Measurements from ENCODE around the gene PTH2. TPM values are rescaled to one million over a fixed set of nuclear protein-coding genes. Genes with fewer than 3 reads are reported as not detected.
A peak's percentile ranks its signal among the peaks of the same experiment; 100 is the strongest.
"Not testable (repeated sequence)": the region's sequence is repeated elsewhere in the genome, so short reads cannot be mapped to it uniquely, and the experiment has no call there.

The PTH2 gene
- total and polyA plus RNA-seq, 10 donors: not detected

DNA sequence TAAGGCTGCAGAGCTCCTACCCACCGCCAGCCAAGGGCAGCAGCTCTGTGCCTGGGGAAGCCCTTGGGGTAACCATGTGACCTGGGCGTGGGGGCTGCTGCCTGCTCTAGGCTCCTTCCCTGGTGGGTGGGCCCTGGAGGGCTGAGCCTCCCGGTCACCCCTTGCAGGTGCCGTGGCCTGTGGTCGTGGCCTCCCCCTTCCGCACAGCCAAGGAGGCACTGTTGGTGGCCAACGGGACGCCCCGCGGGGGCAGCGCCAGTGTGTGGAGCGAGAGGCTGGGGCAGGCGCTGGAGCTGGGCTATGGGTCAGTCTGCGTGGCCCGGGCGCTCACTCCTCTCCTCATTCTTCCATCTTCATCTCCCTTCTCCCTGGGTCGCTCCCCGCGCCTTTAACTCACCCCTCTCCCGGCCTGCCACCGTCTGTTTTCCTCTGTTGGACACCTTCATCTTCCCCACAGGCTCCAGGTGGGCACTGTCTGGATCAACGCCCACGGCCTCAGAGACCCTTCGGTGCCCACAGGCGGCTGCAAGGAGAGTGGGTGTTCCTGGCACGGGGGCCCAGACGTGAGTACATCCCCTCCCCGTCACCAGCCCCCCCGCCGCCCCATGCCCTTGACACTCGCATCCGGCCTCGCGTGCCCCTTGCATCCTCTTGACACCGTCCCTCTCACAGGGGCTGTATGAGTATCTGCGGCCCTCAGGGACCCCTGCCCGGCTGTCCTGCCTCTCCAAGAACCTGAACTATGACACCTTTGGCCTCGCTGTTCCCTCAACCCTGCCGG, 40.9 kb upstream of the PTH2 start:
- intact Hi-C loops (cut with DNase I; ENCODE audit: low total_unique reads): no loop called here
- no peak for TF ChIP-seq POLR2A (IDR thresholded peaks at IDR 0.05)
- TF ChIP-seq POLR2AphosphoS5 (IDR thresholded peaks at IDR 0.05): peak in 1 of 3 donors; percentile 23
- TF ChIP-seq CTCF (IDR thresholded peaks at IDR 0.05 in 8 of 11, conservative IDR thresholded peaks at IDR 0.05 in 3 of 11): no peak
- peaks cover 0 to 25% (median 11%) of the 10 kb centered on the region in 6 donors for H3K4me1 ChIP-seq
- no peak overlapping the region for H3K27ac ChIP-seq
- 89 to 94% (median 91%) methylated on average over 38 to 39 of the region's 39 CpGs for WGBS, 5 donors
- DNase-seq: no peak
- H3K9me3 ChIP-seq: no peaks in the 10 kb centered on the region
- no peak overlapping the region for H3K4me3 ChIP-seq
- H3K27me3 ChIP-seq (replicated peaks in 1 of 7): no peaks in the 10 kb centered on the region
- H3K36me3 ChIP-seq: peaks cover 0 to 87% (median 56%) of the 10 kb centered on the region in 6 donors

- H3K36me3 ChIP-seq: peaks cover 0 to 84% (median 55%) of the 10 kb centered on the region in 6 donors
- no peaks in the 10 kb centered on the region for H3K9me3 ChIP-seq
- no peak overlapping the region for H3K27ac ChIP-seq
- no peaks in the 10 kb centered on the region for H3K27me3 ChIP-seq (replicated peaks in 1 of 7)
- H3K4me1 ChIP-seq: peaks cover 3 to 27% (median 10%) of the 10 kb centered on the region in 6 donors
- no peak for DNase-seq
- WGBS, 5 donors: 86 to 94% (median 88%) methylated on average over 12 of the region's 12 CpGs
- H3K4me3 ChIP-seq: no peak overlapping the region
- intact Hi-C loops (cut with DNase I; ENCODE audit: low total_unique reads): no loop called here
- TF ChIP-seq POLR2AphosphoS5 (IDR thresholded peaks at IDR 0.05) (no peak), CTCF (IDR thresholded peaks at IDR 0.05 in 8 of 11, conservative IDR thresholded peaks at IDR 0.05 in 3 of 11) (no peak), POLR2A (IDR thresholded peaks at IDR 0.05) (no peak)
These were observed 39.3 kb upstream of the PTH2 start for GRCh38 chr19:49462492-49462891.

- peaks cover 0 to 84% (median 52%) of the 10 kb centered on the region in 6 donors for H3K36me3 ChIP-seq
- H3K27ac ChIP-seq: no peak overlapping the region
- no peaks in the 10 kb centered on the region for H3K9me3 ChIP-seq
- H3K27me3 ChIP-seq (replicated peaks in 1 of 7): no peaks in the 10 kb centered on the region
- intact Hi-C loops (cut with DNase I; ENCODE audit: low total_unique reads): no loop called here
- WGBS, 5 donors: 96 to 98% (median 98%) methylated on average over 27 to 37 of the region's 37 CpGs
- TF ChIP-seq CTCF (IDR thresholded peaks at IDR 0.05 in 8 of 11, conservative IDR thresholded peaks at IDR 0.05 in 3 of 11) (no peak), POLR2AphosphoS5 (IDR thresholded peaks at IDR 0.05) (no peak), POLR2A (IDR thresholded peaks at IDR 0.05) (no peak)
- DNase-seq: no peak
- H3K4me1 ChIP-seq: peaks cover 4 to 35% (median 12%) of the 10 kb centered on the region in 6 donors
- no peak overlapping the region for H3K4me3 ChIP-seq
These were observed 38.4 kb upstream of the PTH2 start for GRCh38 chr19:49461656-49462055.

GRCh38 chr19:49461130-49461529, 37.9 kb upstream of the PTH2 start:
- DNase-seq; H3K4me3 ChIP-seq; H3K9me3 ChIP-seq; intact Hi-C loops (cut with DNase I; ENCODE audit: low total_unique reads); H3K27ac ChIP-seq; H3K27me3 ChIP-seq (replicated peaks in 1 of 7): not testable (repeated sequence)
- 0% methylated on average over 1 of the region's 1 CpG; no CpG with 5 or more reads in 3 of the 5 donors for WGBS, 5 donors
- H3K4me1 ChIP-seq: peaks cover 4 to 41% (median 12%) of the 10 kb centered on the region in 6 donors
- H3K36me3 ChIP-seq: peaks cover 0 to 84% (median 47%) of the 10 kb centered on the region in 6 donors
